Measurements from ENCODE around the gene HTR7. TPM values are rescaled to one million over a fixed set of nuclear protein-coding genes. Genes with fewer than 3 reads are reported as not detected.
A peak's percentile ranks its signal among the peaks of the same experiment; 100 is the strongest.
"Not testable (repeated sequence)": the region's sequence is repeated elsewhere in the genome, so short reads cannot be mapped to it uniquely, and the experiment has no call there.

The HTR7 gene
- 0.26 TPM in 1 of 2 replicates, not detected in the other for total RNA-seq (2014; rRNA removed; shearing (Covaris generic); ENCODE audit: low replicate concordance)

- Histone ChIP-seq H3K9me3 (ENCODE audit: low read length) (no peaks in the 10 kb centered on the region), H3K27ac (ENCODE audit: low read length) (no peak within 1 kb of the TSS), H3K9ac (ENCODE audit: low read length) (no peak within 1 kb of the TSS), H3K9me2 (replicated peaks; ENCODE audit: insufficient read depth, low read length) (no peaks in the 10 kb centered on the region), H3K4me1 (ENCODE audit: low read length) (no peaks in the 10 kb centered on the region), H3K36me3 (ENCODE audit: insufficient read depth, low read length) (no peaks in the 10 kb centered on the region), H2AFZ (ENCODE audit: low read length) (no peak within 1 kb of the TSS), H4K20me1 (ENCODE audit: insufficient read depth, low read depth, low read length) (no peaks in the 10 kb centered on the region), H3K4me2 (ENCODE audit: low read depth, low read length, poor library complexity, severe bottlenecking) (peak within 1 kb of the TSS; percentile 50), H3K79me2 (ENCODE audit: low read length) (no peaks in the 10 kb centered on the region), H3K4me3 (ENCODE audit: low read length) (no peak within 1 kb of the TSS; the same call in 1 of the 2 replicates), H3K27me3 (ENCODE audit: low read length) (no peaks in the 10 kb centered on the region)
- no peak for DNase-seq
Observed at GRCh38 chr10:90857635-90858460, at the start of gene HTR7. Gene HTR7 (minus strand): TSS chr10:90858039. CDS start chr10:90857671, 368 bp downstream.

GRCh38 chr10:90906596-90906995 lies 48.8 kb upstream of the HTR7 start:
- Histone ChIP-seq H3K4me1 (ENCODE audit: low read length) (no peaks in the 10 kb centered on the region), H3K36me3 (ENCODE audit: insufficient read depth, low read length) (no peaks in the 10 kb centered on the region), H2AFZ (ENCODE audit: low read length) (no peak overlapping the region), H3K27me3 (ENCODE audit: low read length) (no peaks in the 10 kb centered on the region), H3K9me2 (replicated peaks; ENCODE audit: insufficient read depth, low read length) (no peaks in the 10 kb centered on the region), H3K79me2 (ENCODE audit: low read length) (no peaks in the 10 kb centered on the region), H3K27ac (ENCODE audit: low read length) (no peak overlapping the region), H3K4me3 (ENCODE audit: low read length) (no peak overlapping the region), H4K20me1 (ENCODE audit: insufficient read depth, low read depth, low read length) (no peaks in the 10 kb centered on the region), H3K9me3 (ENCODE audit: low read length) (no peaks in the 10 kb centered on the region), H3K9ac (ENCODE audit: low read length) (no peak overlapping the region), H3K4me2 (ENCODE audit: low read depth, low read length, poor library complexity, severe bottlenecking) (no peak overlapping the region)
- DNase-seq, result no peak

GRCh38 chr10:90905925-90906324 lies 48.1 kb upstream of the HTR7 start:
- Histone ChIP-seq H3K4me3 (ENCODE audit: low read length) (no peak overlapping the region), H4K20me1 (ENCODE audit: insufficient read depth, low read depth, low read length) (no peaks in the 10 kb centered on the region), H3K9me2 (replicated peaks; ENCODE audit: insufficient read depth, low read length) (no peaks in the 10 kb centered on the region), H3K9me3 (ENCODE audit: low read length) (no peaks in the 10 kb centered on the region), H3K9ac (ENCODE audit: low read length) (no peak overlapping the region), H3K36me3 (ENCODE audit: insufficient read depth, low read length) (no peaks in the 10 kb centered on the region), H3K27me3 (ENCODE audit: low read length) (no peaks in the 10 kb centered on the region), H3K4me1 (ENCODE audit: low read length) (no peaks in the 10 kb centered on the region), H3K27ac (ENCODE audit: low read length) (no peak overlapping the region), H3K79me2 (ENCODE audit: low read length) (no peaks in the 10 kb centered on the region), H3K4me2 (ENCODE audit: low read depth, low read length, poor library complexity, severe bottlenecking) (no peak overlapping the region), H2AFZ (ENCODE audit: low read length) (no peak overlapping the region)
- no peak for DNase-seq

GRCh38 chr10:90896916-90897315 lies 39.1 kb upstream of the HTR7 start:
- not testable (repeated sequence) for H3K9me2 ChIP-seq (replicated peaks; ENCODE audit: insufficient read depth, low read length); H3K27me3 ChIP-seq (ENCODE audit: low read length); H2AFZ ChIP-seq (ENCODE audit: low read length); H3K9ac ChIP-seq (ENCODE audit: low read length); H3K4me3 ChIP-seq (ENCODE audit: low read length); H3K4me2 ChIP-seq (ENCODE audit: low read depth, low read length, poor library complexity, severe bottlenecking); DNase-seq; H3K9me3 ChIP-seq (ENCODE audit: low read length); H4K20me1 ChIP-seq (ENCODE audit: insufficient read depth, low read depth, low read length); H3K4me1 ChIP-seq (ENCODE audit: low read length); H3K27ac ChIP-seq (ENCODE audit: low read length); H3K79me2 ChIP-seq (ENCODE audit: low read length); H3K36me3 ChIP-seq (ENCODE audit: insufficient read depth, low read length)

GRCh38 chr10:90893190-90893589 lies 35.4 kb upstream of the HTR7 start:
- Histone ChIP-seq H3K4me3 (ENCODE audit: low read length) (no peak overlapping the region), H3K36me3 (ENCODE audit: insufficient read depth, low read length) (no peaks in the 10 kb centered on the region), H3K27me3 (ENCODE audit: low read length) (no peaks in the 10 kb centered on the region), H4K20me1 (ENCODE audit: insufficient read depth, low read depth, low read length) (no peaks in the 10 kb centered on the region), H3K27ac (ENCODE audit: low read length) (no peak overlapping the region), H3K4me1 (ENCODE audit: low read length) (no peaks in the 10 kb centered on the region), H3K4me2 (ENCODE audit: low read depth, low read length, poor library complexity, severe bottlenecking) (no peak overlapping the region), H3K79me2 (ENCODE audit: low read length) (no peaks in the 10 kb centered on the region), H3K9me3 (ENCODE audit: low read length) (no peaks in the 10 kb centered on the region), H2AFZ (ENCODE audit: low read length) (no peak overlapping the region), H3K9ac (ENCODE audit: low read length) (no peak overlapping the region), H3K9me2 (replicated peaks; ENCODE audit: insufficient read depth, low read length) (no peaks in the 10 kb centered on the region)
- no peak for DNase-seq

- Histone ChIP-seq H3K4me2 (ENCODE audit: low read depth, low read length, poor library complexity, severe bottlenecking) (no peak overlapping the region), H3K4me3 (ENCODE audit: low read length) (no peak overlapping the region), H3K9me3 (ENCODE audit: low read length) (no peaks in the 10 kb centered on the region), H3K9me2 (replicated peaks; ENCODE audit: insufficient read depth, low read length) (no peaks in the 10 kb centered on the region), H3K36me3 (ENCODE audit: insufficient read depth, low read length) (0 out of 2 replicates have a peak, but pooled peaks cover 4% of the 10 kb centered on the region), H3K27me3 (ENCODE audit: low read length) (no peaks in the 10 kb centered on the region), H2AFZ (ENCODE audit: low read length) (no peak overlapping the region), H3K4me1 (ENCODE audit: low read length) (no peaks in the 10 kb centered on the region), H4K20me1 (ENCODE audit: insufficient read depth, low read depth, low read length) (no peaks in the 10 kb centered on the region), H3K9ac (ENCODE audit: low read length) (no peak overlapping the region), H3K79me2 (ENCODE audit: low read length) (no peaks in the 10 kb centered on the region), H3K27ac (ENCODE audit: low read length) (no peak overlapping the region)
- no peak for DNase-seq
Observed at GRCh38 chr10:90890347-90890746, 32.5 kb upstream of the HTR7 start.

- Histone ChIP-seq H3K9me3 (ENCODE audit: low read length) (no peaks in the 10 kb centered on the region), H3K4me2 (ENCODE audit: low read depth, low read length, poor library complexity, severe bottlenecking) (no peak overlapping the region), H3K27me3 (ENCODE audit: low read length) (no peaks in the 10 kb centered on the region), H4K20me1 (ENCODE audit: insufficient read depth, low read depth, low read length) (no peaks in the 10 kb centered on the region), H3K9ac (ENCODE audit: low read length) (no peak overlapping the region), H3K4me3 (ENCODE audit: low read length) (no peak overlapping the region), H3K36me3 (ENCODE audit: insufficient read depth, low read length) (0 out of 2 replicates have a peak, but pooled peaks cover 5% of the 10 kb centered on the region), H3K9me2 (replicated peaks; ENCODE audit: insufficient read depth, low read length) (no peaks in the 10 kb centered on the region), H3K27ac (ENCODE audit: low read length) (no peak overlapping the region), H3K79me2 (ENCODE audit: low read length) (no peaks in the 10 kb centered on the region), H3K4me1 (ENCODE audit: low read length) (no peaks in the 10 kb centered on the region), H2AFZ (ENCODE audit: low read length) (no peak overlapping the region)
- DNase-seq, result no peak
Observed at GRCh38 chr10:90889636-90890035, 31.8 kb upstream of the HTR7 start.

GRCh38 chr10:90888387-90888786 lies 30.5 kb upstream of the HTR7 start:
- Histone ChIP-seq H3K27me3 (ENCODE audit: low read length) (no peaks in the 10 kb centered on the region), H3K9me2 (replicated peaks; ENCODE audit: insufficient read depth, low read length) (no peaks in the 10 kb centered on the region), H3K79me2 (ENCODE audit: low read length) (no peaks in the 10 kb centered on the region), H3K4me1 (ENCODE audit: low read length) (no peaks in the 10 kb centered on the region), H3K4me3 (ENCODE audit: low read length) (no peak overlapping the region), H3K27ac (ENCODE audit: low read length) (no peak overlapping the region), H4K20me1 (ENCODE audit: insufficient read depth, low read depth, low read length) (no peaks in the 10 kb centered on the region), H3K4me2 (ENCODE audit: low read depth, low read length, poor library complexity, severe bottlenecking) (no peak overlapping the region), H3K36me3 (ENCODE audit: insufficient read depth, low read length) (0 out of 2 replicates have a peak, but pooled peaks cover 5% of the 10 kb centered on the region), H3K9ac (ENCODE audit: low read length) (no peak overlapping the region), H3K9me3 (ENCODE audit: low read length) (no peaks in the 10 kb centered on the region), H2AFZ (ENCODE audit: low read length) (no peak overlapping the region)
- DNase-seq, result no peak
